Measurements from ENCODE around the gene UGT1A1.

The UGT1A1 gene

GRCh38 chr2:233758849-233759248, 1.2 kb upstream of the UGT1A1 start:
- no peak for DNase-seq

DNA sequence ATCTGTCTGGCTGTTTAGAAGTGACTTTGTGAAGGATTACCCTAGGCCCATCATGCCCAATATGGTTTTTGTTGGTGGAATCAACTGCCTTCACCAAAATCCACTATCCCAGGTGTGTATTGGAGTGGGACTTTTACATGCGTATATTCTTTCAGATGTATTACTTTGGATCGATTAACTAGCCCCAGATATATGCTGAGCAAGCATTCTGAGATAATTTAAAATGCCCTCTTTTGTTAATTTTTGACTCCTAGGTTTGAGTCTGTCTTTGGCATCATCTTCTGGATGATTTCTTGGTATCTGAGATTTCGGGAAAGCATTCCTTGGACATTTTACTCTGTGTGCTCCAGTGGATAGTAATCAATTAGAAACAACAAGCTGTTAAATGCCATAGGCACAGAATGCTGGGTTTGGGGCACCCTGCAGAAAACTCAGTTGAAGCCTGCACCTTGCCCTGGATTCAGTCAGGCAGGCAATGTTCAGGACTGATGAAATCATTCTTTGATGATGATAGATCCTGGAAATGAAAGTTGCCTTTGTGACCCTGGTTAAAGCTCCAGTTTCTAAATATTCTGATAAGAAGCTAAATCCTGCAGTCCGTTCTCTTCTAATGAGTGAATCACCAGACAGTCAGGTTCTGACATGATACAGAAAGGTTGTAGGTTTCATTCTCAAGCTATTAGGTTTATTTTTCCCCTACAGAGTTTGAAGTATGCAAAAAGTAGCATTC, 1.1 kb downstream of the UGT1A1 start:
- DNase-seq: no peak

GRCh38 chr2:233764264-233764663, 4.2 kb downstream of the UGT1A1 start:
- no peak for DNase-seq

GRCh38 chr2:233764761-233765160, 4.7 kb downstream of the UGT1A1 start:
- no peak for DNase-seq

GRCh38 chr2:233766416-233766815, 6.3 kb downstream of the UGT1A1 start:
- no peak for DNase-seq

- DNase-seq: no peak
These were observed 8.0 kb downstream of the UGT1A1 start for GRCh38 chr2:233768076-233768475.

GRCh38 chr2:233769260-233769659, 9.2 kb downstream of the UGT1A1 start:
- no peak for DNase-seq

- DNase-seq: no peak
These were observed 12.1 kb downstream of the UGT1A1 start for GRCh38 chr2:233772153-233772552.

- DNase-seq: no peak
These were observed 12.5 kb downstream of the UGT1A1 start for GRCh38 chr2:233772583-233772982.

GRCh38 chr2:233773854-233774253, 13.8 kb downstream of the UGT1A1 start:
- no peak for DNase-seq

- DNase-seq: no peak
These were observed 15.3 kb downstream of the UGT1A1 start for GRCh38 chr2:233775414-233775813.

- no peak for DNase-seq
These were observed 18.0 kb downstream of the UGT1A1 start, which contains the start of gene MROH2A for GRCh38 chr2:233778030-233778429. MROH2A (plus strand) TSS chr2:233778330; CDS start chr2:233779359, 1,029 bp downstream.

GRCh38 chr2:233779722-233780121, 19.7 kb downstream of the UGT1A1 start:
- DNase-seq: no peak

GRCh38 chr2:233780771-233781170, 20.7 kb downstream of the UGT1A1 start:
- no peak for DNase-seq

- no peak for DNase-seq
These were observed 29.5 kb downstream of the UGT1A1 start for GRCh38 chr2:233789554-233789953.

DNA sequence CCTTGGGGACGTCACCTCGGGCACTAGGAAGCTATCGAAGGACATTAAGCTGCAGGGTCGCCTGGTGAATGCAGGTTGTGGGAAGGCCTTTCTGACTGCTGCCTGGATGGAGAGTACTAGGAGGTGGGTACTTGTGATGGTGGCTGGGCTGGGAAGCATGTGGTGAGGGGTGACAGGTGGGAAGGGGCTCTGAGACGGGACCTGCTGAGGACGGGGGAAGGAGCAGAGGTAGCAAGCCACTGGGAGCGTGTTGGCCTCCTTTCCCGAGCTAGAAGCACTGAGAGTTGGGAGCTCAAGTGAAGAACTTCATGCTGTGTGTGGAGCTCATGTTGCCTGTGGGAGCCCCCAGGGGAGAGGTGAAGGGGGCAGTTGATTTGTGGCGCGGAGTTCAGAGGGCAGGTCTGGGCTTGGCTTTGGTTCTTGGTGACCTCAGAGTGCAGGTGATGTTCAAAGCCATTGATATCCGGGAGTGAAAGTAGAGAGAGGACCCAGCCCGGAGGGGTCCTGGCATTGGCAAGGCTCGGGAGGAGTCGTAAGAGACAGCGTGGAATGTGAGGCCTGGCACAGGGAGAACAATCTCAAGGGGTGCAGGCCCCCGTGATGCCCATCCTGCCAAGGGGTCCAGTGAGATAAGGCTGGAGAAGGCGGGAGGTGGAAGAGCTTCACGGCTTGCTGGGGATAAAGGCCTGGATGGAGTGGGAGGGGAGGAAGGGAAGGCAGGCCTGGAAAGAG, 31.2 kb downstream of the UGT1A1 start:
- DNase-seq: no peak

- DNase-seq: no peak
These were observed 31.8 kb downstream of the UGT1A1 start for GRCh38 chr2:233791883-233792329.

DNA sequence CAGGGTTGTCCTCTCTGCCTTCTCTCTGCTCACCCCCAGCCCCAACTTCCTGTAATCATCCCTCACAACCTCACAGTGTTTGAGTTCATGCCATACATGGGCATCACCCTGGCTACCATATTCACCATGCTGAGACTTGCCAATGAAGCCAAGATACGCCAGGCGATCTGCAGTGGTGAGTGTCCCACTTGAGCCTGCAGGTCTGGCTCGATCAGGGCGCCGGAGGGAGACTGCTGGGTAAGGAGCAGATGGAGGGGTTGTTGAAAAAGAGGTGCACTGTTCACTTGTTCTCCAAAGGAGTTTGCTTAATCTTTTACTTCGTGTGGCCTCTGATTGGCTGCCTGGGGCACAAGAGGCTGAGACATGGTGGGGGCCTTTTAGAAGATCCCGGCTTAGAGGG, 32.6 kb downstream of the UGT1A1 start:
- DNase-seq: no peak

DNA sequence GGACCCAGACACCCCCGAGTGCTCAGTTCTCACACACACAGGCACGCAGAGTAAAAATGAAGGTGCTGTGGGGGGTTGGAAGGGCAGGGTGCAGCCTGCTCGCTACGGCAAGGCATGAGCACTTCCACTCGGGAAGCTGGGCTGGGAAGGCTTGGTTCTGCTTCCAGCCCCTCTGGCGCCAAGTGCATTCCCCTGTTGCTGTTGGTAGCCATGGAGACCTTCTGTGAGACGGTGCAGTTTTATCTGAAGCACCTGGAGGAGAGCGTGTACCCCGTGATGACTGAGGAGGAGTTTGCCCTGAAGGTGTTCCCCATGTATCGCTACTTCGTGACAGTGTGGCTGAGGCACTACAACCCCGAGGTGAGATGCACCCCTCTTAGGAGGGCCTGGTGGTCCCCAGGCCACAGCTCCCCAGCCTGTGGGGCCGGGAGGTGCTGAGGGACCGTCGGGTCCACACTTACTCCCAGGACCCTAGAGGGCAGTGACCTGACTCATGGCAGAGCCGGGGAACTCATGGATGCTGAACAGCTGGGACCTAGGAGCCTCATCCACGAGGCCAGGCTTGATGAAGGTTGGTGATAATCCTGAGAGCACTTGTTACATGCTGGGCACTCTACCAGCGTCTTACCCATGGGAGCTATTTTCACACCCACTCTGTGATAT, 33.5 kb downstream of the UGT1A1 start:
- DNase-seq: no peak

DNA sequence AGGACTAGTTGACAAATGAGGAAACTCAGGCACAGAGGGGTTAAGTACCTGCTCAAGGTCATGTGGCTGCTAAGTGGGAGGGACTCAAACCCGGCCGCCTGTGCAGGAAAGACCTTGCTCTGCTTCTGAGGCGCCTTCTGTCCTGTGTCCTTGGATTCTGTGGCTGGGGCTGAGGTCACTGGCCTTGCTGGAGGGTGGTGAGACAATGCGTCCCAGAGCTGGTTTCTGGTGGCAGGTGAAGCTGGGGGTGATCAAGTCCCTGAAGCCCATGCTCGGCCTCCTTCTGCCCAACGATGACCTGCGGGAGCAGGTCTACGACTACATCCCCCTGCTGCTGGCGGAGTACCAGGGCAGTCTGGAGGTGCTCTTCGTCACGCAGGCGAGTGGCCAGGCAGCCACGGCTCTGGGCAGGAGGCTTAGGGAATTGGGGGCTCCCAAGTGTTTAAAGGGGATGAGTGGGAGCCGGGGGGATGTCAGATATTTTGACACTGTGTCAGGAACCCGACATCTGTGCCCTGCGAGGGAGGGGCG, 34.1 kb downstream of the UGT1A1 start:
- no peak for DNase-seq

GRCh38 chr2:233795735-233796171, 35.7 kb downstream of the UGT1A1 start:
- no peak for DNase-seq

GRCh38 chr2:233796254-233796653, 36.2 kb downstream of the UGT1A1 start:
- no peak for DNase-seq

DNA sequence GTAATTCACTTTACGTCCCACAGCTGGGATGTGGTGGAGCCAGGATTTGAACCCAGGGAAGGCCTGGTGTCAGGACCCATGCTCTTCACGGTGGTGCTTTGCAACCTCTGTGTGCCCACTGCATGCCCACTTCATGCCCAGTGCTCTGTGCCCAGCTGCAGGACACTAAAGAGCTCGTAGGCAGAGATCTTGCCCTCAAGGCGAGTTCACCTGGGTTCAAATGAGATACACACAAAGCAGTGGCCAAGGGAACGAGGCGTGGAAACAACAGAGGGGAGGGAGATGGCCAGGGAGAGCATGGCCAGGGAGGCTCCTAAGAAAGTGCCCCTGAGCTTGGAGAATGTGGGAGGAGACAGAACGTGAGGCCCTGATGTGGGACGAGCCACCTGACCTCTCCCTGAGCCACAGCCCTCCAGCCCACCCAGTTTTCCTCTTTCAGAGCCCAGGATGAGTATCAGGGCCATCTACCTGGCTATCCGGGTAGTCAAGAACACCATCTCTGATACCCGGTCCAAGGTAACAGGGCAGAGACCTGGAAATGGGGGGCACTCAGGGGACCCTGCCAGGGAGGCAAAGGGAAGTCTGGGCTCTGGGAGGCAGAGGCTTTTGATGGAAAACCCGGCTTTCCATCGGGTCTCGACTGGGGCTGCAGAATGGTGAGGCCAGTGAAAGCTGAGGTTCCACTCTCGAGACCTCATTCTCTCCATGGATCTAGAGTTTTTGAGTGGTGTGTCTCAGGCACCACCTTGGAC, 38.4 kb downstream of the UGT1A1 start:
- no peak for DNase-seq
